22Rv1 (cell line): ENCODE data around the gene FBXO11.

ENCODE experiments used
- ZFX ChIP-seq: fragments of 450-650 bp; IDR thresholded peaks from 2 replicates; pipeline ENCODE4 v1.6.1; 2017; ENCODE audit warnings: antibody characterized with exemption, borderline replicate concordance
- TF ChIP-seq, protein P1 (sequence below): fragments of 450-650 bp; IDR thresholded peaks from 2 replicates; pipeline ENCODE4 v1.5.1; 2017; ENCODE audit warnings: mild to moderate bottlenecking

DNA sequence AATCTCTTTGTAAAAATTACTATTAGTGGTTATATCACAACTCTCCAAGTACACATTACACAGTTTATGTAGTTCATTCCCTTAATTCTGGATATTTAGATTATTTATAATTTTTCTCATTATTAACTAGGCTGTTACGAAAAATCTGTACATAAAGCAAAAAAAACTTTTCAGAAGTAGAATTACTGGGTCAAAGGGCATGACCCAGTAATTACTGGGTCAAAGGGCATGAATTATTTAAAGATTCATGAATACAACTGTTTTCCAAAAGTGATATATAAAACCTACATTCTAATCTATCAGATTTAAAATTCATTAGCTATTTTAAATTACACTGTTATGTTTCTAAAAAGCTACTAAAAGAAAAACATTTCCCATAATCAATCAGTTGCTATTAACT lies 68.0 kb downstream of the FBXO11 start:
- TF ChIP-seq, protein P1, sequence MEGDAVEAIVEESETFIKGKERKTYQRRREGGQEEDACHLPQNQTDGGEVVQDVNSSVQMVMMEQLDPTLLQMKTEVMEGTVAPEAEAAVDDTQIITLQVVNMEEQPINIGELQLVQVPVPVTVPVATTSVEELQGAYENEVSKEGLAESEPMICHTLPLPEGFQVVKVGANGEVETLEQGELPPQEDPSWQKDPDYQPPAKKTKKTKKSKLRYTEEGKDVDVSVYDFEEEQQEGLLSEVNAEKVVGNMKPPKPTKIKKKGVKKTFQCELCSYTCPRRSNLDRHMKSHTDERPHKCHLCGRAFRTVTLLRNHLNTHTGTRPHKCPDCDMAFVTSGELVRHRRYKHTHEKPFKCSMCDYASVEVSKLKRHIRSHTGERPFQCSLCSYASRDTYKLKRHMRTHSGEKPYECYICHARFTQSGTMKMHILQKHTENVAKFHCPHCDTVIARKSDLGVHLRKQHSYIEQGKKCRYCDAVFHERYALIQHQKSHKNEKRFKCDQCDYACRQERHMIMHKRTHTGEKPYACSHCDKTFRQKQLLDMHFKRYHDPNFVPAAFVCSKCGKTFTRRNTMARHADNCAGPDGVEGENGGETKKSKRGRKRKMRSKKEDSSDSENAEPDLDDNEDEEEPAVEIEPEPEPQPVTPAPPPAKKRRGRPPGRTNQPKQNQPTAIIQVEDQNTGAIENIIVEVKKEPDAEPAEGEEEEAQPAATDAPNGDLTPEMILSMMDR, result no peak
- no peak for TF ChIP-seq ZFX
